Keratinocyte (primary cell): ENCODE measurements around the gene CACNA2D4. TPM values are rescaled to one million over a fixed set of nuclear protein-coding genes. Genes with fewer than 3 reads are reported as not detected.

Experiments used
- DNase-seq: peaks from one replicate; pipeline ENCODE4 v3.0.0-alpha.2; 2011; ENCODE audit warnings: low read depth, missing footprints, low spot score
- FAIRE-seq: peaks from 2 replicates; lab custom pipeline; 2011; peaks lifted over from hg19 to GRCh38; lab: Jason Lieb, UNC
- H2AFZ ChIP-seq: 2 replicates; pipeline ENCODE4 v1.6.0; 2012; ENCODE audit warnings: low read length, control low read depth, inconsistent platforms; ENCODE audit not compliant: control insufficient read depth
- H3K27ac ChIP-seq: 2 replicates; pipeline ENCODE4 v1.5.1; 2011; ENCODE audit warnings: low read length; ENCODE audit not compliant: control insufficient read depth, insufficient read depth
- H3K27me3 ChIP-seq: 3 replicates; pipeline ENCODE4 v1.6.0; 2011; ENCODE audit warnings: low read length; ENCODE audit not compliant: control insufficient read depth, insufficient read depth; ENCODE audit errors: extremely low read depth
- H3K36me3 ChIP-seq, 2 experiments: 2 replicates in 1 of 2; 3 replicates in 1 of 2; pipeline ENCODE4 v1.5.1; 2011; ENCODE audit warnings: low read length in 2 of 2, mild to moderate bottlenecking in 1 of 2; ENCODE audit not compliant: control insufficient read depth in 2 of 2, insufficient read depth in 2 of 2; ENCODE audit errors: extremely low read depth in 1 of 2
- H3K4me1 ChIP-seq: 3 replicates; pipeline ENCODE4 v1.5.1; 2011; ENCODE audit warnings: low read length; ENCODE audit not compliant: control insufficient read depth, insufficient read depth; ENCODE audit errors: extremely low read depth
- H3K4me2 ChIP-seq: 3 replicates; pipeline ENCODE4 v1.6.0; 2011; ENCODE audit warnings: low read depth, low read length; ENCODE audit not compliant: control insufficient read depth, insufficient read depth; ENCODE audit errors: extremely low read depth
- H3K4me3 ChIP-seq, 3 experiments: fragments of 200-600 bp in 1 of 3; sonication (generic) in 1 of 3; 2 replicates in 2 of 3; 3 replicates in 1 of 3; pipeline ENCODE4 v1.5.1; 2011 to 2016; ENCODE audit warnings: low read length in 3 of 3, mild to moderate bottlenecking in 3 of 3, control low read depth in 2 of 3, inconsistent platforms in 1 of 3, low read depth in 1 of 3, mixed read lengths in 1 of 3, mixed run types in 1 of 3, moderate library complexity in 1 of 3; ENCODE audit not compliant: control insufficient read depth in 2 of 3, insufficient read depth in 2 of 3; ENCODE audit errors: extremely low read depth in 1 of 3
- H3K79me2 ChIP-seq: 2 replicates; pipeline ENCODE4 v1.6.0; 2012; ENCODE audit warnings: low read length; ENCODE audit not compliant: control insufficient read depth, insufficient read depth
- H3K9ac ChIP-seq: 3 replicates; pipeline ENCODE4 v1.6.0; 2011; ENCODE audit warnings: low read length; ENCODE audit not compliant: control insufficient read depth, insufficient read depth; ENCODE audit errors: extremely low read depth
- H3K9me1 ChIP-seq: 3 replicates; pipeline ENCODE4 v1.6.0; 2011; ENCODE audit warnings: low read length; ENCODE audit not compliant: control insufficient read depth, insufficient read depth; ENCODE audit errors: extremely low read depth
- H3K9me3 ChIP-seq: 2 replicates; pipeline ENCODE4 v1.5.1; 2012; ENCODE audit warnings: low read depth, low read length; ENCODE audit not compliant: control insufficient read depth
- H4K20me1 ChIP-seq: 3 replicates; pipeline ENCODE4 v1.6.0; 2011; ENCODE audit warnings: low read length; ENCODE audit not compliant: control insufficient read depth, insufficient read depth; ENCODE audit errors: extremely low read depth
- EZH2 ChIP-seq: IDR thresholded peaks from one replicate; pipeline ENCODE4 v1.6.1; 2012; ENCODE audit warnings: inconsistent platforms, mild to moderate bottlenecking, low read length, moderate library complexity
- dilution Hi-C: fragments of 300-500 bp; cut with MboI; formaldehyde crosslinking; loops from one replicate; pipeline ENCODE4 v1.7.0; 2020; ENCODE audit warnings: low sequenced_read_pairs; ENCODE audit not compliant: extremely low pct_ligation_motif_present
- polyA plus RNA-seq, 5 experiments: library from polyadenylated mRNA; depleted of rRNA in 3 of 5; stranded (reverse) in 3 of 5; stranded (forward) in 1 of 5; unstranded in 1 of 5; fragments of >200 nt; gene quantifications; 1 replicate in 1 of 5; 2 replicates in 3 of 5; 3 replicates in 1 of 5; pipeline versions ENCODE4 v1.2.1 to v1.2.3, GENCODE V29; 2011 to 2012; ENCODE audit warnings: missing spikeins in 2 of 5, low read depth in 1 of 5, low replicate concordance in 1 of 5
- TF ChIP-seq, protein P1 (sequence below), 3 experiments: IDR thresholded peaks in 1 of 3; conservative IDR thresholded peaks in 1 of 3; optimal IDR thresholded peaks in 1 of 3; 2 replicates in 2 of 3; 3 replicates in 1 of 3; pipeline versions ENCODE3 to v1.5.1; 2011; ENCODE audit warnings: low read length in 3 of 3, mild to moderate bottlenecking in 3 of 3, moderate library complexity in 2 of 3, control low read depth in 1 of 3, inconsistent platforms in 1 of 3; ENCODE audit not compliant: insufficient read depth in 2 of 3; ENCODE audit errors: extremely low read depth in 1 of 3

Gene CACNA2D4
- polyA plus RNA-seq, 1 donor (not counting 4 experiments of a cell fraction or from before 2014, with no cell fraction given), result 0.09 TPM

DNA sequence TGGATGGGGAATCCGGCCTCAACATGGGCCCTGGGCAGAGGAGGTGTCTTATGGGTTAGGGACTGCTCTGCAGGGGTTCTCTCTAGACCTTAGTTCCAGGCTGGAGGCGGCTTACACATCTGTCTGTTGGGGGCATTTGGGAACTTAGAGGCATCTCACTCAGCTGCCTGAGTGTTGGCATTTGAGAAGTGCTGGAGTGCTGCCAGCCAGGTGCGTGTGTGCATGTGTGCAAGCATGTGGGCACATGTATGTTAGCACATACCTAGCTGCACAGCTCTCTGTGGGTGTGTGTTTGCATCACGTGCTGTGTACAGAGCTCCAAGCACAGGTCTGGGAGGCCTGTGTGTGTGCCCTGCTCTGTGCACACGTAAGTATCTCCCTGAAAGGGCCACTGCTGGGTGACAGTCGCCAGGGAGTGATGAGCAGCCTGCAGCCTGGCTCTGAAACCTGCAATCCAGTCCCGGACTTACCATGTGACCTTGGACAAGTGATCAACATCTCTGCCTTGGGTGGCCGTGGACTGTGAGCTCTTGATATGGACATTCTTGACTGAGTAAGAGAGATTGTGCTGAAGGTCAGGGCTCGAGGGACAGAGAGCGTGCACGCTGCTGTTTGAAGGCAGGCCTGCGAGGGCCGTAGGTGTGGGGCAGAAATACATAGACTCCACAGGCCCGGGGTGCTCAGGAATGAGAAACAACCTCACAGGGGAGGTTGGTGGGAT lies 92.9 kb downstream of the CACNA2D4 start:
- Histone ChIP-seq H3K27me3 (peaks cover 44% of the 10 kb centered on the region), H3K9me3 (no peaks in the 10 kb centered on the region), H3K9me1 (no peaks in the 10 kb centered on the region), H3K27ac (no peak overlapping the region), H4K20me1 (no peaks in the 10 kb centered on the region), H3K4me2 (no peak overlapping the region), H2AFZ (no peak overlapping the region), H3K79me2 (no peaks in the 10 kb centered on the region), H3K4me3 (no peak overlapping the region), H3K36me3 (no peaks in the 10 kb centered on the region), H3K9ac (no peak overlapping the region), H3K4me1 (no peaks in the 10 kb centered on the region)
- TF ChIP-seq, protein P1, sequence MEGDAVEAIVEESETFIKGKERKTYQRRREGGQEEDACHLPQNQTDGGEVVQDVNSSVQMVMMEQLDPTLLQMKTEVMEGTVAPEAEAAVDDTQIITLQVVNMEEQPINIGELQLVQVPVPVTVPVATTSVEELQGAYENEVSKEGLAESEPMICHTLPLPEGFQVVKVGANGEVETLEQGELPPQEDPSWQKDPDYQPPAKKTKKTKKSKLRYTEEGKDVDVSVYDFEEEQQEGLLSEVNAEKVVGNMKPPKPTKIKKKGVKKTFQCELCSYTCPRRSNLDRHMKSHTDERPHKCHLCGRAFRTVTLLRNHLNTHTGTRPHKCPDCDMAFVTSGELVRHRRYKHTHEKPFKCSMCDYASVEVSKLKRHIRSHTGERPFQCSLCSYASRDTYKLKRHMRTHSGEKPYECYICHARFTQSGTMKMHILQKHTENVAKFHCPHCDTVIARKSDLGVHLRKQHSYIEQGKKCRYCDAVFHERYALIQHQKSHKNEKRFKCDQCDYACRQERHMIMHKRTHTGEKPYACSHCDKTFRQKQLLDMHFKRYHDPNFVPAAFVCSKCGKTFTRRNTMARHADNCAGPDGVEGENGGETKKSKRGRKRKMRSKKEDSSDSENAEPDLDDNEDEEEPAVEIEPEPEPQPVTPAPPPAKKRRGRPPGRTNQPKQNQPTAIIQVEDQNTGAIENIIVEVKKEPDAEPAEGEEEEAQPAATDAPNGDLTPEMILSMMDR (optimal IDR thresholded peaks at IDR 0.05 in 1 of 3, IDR thresholded peaks at IDR 0.05 in 1 of 3, conservative IDR thresholded peaks at IDR 0.05 in 1 of 3; ENCODE audit: extremely low read depth in 1 of 3, insufficient read depth in 2 of 3, low read length in 3 of 3), result no peak
- no peak for TF ChIP-seq EZH2
- dilution Hi-C loops, result no loop called here
- FAIRE-seq (no peak), DNase-seq (no peak)

DNA sequence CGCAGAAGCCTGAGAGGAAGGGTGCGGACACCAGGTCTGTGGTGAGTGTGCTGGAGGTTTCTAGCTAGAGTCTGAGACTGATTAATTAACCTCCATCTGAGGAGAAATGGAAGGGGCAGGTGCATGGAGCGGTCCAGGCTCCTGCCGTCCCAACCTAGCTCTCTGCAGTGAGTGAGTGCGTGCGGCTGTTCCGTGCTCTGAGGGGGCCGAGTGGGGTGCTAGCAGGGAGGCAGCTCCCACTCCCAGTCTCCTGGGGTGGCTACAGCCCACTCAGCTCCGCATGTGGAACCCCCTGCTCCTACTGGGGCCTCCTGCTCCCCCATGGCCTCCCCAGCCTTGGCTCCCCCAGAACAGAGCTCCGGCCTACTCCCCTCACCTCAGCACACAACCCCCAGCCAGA lies 95.2 kb downstream of the CACNA2D4 start:
- H3K9ac ChIP-seq, result no peak overlapping the region
- FAIRE-seq (no peak), DNase-seq (no peak)
- no peaks in the 10 kb centered on the region for H3K36me3 ChIP-seq
- H3K27ac ChIP-seq, result no peak overlapping the region
- peaks cover 56% of the 10 kb centered on the region for H3K27me3 ChIP-seq
- H3K9me3 ChIP-seq, result no peaks in the 10 kb centered on the region
- no peak overlapping the region for H3K4me2 ChIP-seq
- no peak overlapping the region for H2AFZ ChIP-seq
- H3K79me2 ChIP-seq, result no peaks in the 10 kb centered on the region
- no peaks in the 10 kb centered on the region for H4K20me1 ChIP-seq
- H3K4me3 ChIP-seq, result no peak overlapping the region
- no peaks in the 10 kb centered on the region for H3K4me1 ChIP-seq
- dilution Hi-C loops, result no loop called here
- H3K9me1 ChIP-seq, result no peaks in the 10 kb centered on the region
- TF ChIP-seq, protein P1 (optimal IDR thresholded peaks at IDR 0.05 in 1 of 3, IDR thresholded peaks at IDR 0.05 in 1 of 3, conservative IDR thresholded peaks at IDR 0.05 in 1 of 3; ENCODE audit: extremely low read depth in 1 of 3, insufficient read depth in 2 of 3, low read length in 3 of 3), result no peak
